ENCODE data around the gene PCSK5.
"Not testable (repeated sequence)": the region's sequence is repeated elsewhere in the genome, so short reads cannot be mapped to it uniquely, and the experiment has no call there.

Gene PCSK5

GRCh38 chr9:76330034-76330433 is 439.6 kb downstream of the PCSK5 start:
- no peak for DNase-seq

DNA sequence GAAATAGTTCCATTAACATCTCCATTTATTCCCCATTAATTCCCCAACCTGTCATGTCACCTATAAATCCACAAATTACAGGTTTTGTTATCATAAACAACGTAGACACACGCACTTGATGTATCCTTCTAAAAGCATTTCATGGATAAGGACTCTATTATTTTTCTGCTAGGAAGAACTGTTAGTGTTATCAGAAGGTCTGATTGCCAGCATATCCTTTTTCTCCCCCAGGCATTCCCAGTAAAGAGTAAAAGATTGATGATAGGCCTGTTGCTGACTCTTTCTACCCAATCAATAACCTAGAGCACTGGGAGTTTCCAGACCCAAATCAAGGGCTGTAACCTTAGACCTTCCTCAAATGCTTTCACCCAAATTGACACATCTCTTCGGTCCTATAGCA is 442.9 kb downstream of the PCSK5 start:
- DNase-seq: no peak

- DNase-seq: no peak
These were observed 443.5 kb downstream of the PCSK5 start for GRCh38 chr9:76333964-76334363.

- DNase-seq: no peak
These were observed 445.6 kb downstream of the PCSK5 start for GRCh38 chr9:76336027-76336426.

- DNase-seq: no peak
These were observed 447.9 kb downstream of the PCSK5 start for GRCh38 chr9:76338418-76338817.

DNA sequence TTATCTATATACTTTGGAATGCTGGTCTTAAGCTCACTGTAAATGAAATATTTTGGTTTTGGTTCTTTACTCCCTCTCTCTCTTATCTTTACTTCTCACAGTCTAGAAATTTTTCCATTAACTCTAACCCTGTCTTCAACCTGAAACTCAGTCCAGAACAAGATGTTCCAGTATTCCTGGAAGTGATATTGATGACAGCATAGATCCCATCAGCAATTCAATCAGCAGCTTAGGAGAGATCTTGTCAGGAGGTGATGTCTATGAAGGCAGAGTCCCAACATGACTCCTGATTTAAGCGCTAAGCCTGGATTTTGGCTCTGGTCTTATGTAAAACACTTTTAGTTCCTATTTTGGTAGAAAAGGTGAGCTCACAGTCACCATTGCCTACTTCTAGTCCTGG is 451.1 kb downstream of the PCSK5 start:
- no peak for DNase-seq

DNA sequence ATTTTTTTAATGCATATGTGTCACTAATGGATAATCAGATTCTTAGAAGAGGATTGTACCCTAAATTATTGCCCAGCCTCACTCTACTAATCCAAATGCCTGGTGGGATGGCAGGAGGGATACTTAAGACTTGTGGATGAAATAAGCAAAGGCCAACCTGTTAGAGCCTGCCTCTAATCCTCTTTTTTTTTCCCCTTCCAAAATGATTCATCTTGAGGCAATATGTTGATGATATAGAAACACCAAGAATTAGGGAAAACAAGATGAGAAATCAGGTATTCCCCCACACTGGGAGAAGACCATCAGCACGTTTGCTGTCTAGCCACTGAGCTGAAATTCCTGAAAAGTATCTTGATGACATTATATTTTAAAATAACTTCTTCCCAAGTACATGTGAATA is 451.7 kb downstream of the PCSK5 start:
- no peak for DNase-seq

DNA sequence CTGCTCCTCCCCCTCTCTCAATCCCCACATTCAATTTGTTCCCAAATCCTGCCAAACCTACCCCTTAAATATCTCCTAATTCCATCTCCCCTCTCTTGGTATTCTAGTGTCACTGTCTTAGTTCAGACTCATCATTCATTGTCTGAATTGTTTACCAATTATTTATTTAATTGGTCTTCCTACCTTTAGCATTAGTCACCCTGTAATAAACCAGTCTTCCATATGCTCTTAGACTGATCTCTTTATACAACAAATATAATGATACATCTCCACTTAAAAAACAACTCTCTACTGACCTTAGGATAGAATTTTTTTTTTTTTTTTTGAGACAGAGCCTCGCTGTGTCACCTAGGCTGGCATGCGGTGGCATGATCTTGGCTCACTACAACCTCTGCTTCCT is 452.4 kb downstream of the PCSK5 start:
- DNase-seq: no peak

DNA sequence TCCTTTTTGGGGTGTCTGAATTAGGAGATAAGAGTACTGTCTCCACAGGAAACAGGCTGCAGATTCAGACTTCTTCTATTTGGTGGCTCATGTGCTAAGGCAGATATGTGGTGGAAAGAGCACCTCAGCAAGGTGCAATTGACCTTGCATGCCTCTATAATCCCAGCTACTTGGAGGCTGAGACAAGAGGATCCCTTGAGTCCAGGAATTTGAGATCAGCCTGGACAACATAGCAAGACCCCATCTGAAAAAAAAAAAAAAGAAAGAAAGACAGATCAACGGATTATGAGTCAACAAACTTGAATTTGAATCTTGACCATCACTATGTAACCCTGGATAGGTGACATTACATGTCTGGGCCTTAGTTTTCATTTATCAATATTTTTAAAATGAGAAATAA is 459.4 kb downstream of the PCSK5 start:
- DNase-seq: no peak

DNA sequence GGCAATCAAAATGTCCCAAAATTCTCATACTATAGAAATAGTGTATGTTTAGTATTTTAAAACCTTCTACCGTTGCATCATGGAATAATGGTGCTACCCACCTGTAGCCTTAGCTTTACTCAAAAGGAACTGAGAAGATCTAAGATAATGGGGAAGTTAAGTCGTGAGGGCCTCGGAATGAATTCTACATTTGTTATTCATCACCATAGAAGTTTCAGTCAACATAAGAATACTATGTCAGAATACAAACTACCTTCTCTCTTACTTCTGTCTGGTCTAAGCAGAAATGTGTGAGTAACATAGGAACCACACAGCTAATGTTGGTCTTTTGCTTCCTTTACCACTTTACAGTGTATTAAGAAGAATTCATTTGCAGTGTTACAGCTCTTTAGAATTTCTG is 460.5 kb downstream of the PCSK5 start:
- no peak for DNase-seq

- DNase-seq: no peak
These were observed 461.6 kb downstream of the PCSK5 start for GRCh38 chr9:76352026-76352620.

DNA sequence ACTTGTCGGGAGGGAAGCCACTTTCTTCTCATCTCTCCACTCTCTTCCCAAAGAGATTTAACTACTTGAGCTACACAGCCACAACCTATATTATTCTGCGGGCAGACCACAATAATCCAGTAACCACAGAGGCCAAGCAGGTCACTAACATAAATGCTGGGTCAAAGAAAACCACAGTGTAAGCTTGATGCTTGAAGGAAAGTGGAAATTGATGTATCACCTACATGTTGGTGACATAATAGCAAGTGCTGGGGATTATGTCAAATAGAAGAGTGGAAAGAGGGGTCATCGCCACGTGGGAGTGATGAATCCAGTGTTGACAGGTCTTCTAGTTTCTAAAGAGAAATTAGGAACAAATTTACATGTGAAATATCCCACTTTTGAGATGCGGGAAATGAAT is 462.8 kb downstream of the PCSK5 start:
- no peak for DNase-seq

DNA sequence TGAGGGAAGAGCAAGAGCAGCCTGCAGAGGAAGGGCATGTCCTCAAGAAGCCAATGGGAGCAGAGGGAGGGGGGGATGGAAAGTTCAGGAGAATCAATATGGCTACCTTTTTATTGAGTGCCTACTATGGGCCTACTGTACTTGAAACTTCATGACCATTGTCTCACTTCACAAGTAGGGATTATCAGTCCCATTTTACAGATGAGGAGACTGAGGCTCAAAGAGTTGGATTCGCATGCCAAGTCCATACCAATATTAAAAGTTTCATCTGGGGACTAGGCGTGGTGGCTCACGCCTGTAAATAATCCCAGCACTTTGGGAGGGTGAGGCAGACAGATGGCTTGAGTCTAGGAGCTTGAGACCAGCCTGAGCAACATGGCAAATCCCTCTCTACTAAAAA is 463.7 kb downstream of the PCSK5 start:
- DNase-seq: no peak

DNA sequence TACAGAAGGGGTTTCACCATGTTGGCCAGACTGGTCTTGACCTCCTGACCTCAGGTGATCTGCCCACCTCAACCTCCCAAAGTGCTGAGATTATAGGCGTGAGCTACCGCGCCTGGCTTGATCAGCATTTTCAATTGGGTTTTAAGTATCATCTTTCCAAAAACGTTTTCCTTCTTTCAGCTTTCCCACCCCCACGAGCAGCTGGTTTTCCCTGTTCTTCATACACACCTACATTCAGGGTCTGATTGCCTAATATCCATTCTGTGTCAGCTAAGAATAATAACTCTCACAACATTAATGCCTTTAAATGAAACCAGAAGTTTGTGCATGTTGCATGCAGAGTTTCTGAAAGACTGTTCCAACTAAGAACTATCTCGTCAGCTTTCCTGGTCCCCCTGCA is 465.4 kb downstream of the PCSK5 start:
- DNase-seq: no peak

GRCh38 chr9:76357555-76357954 is 467.1 kb downstream of the PCSK5 start:
- DNase-seq: no peak

GRCh38 chr9:76358628-76359280 is 468.3 kb downstream of the PCSK5 start:
- DNase-seq: no peak

GRCh38 chr9:76359365-76359764 is 468.9 kb downstream of the PCSK5 start:
- no peak for DNase-seq

DNA sequence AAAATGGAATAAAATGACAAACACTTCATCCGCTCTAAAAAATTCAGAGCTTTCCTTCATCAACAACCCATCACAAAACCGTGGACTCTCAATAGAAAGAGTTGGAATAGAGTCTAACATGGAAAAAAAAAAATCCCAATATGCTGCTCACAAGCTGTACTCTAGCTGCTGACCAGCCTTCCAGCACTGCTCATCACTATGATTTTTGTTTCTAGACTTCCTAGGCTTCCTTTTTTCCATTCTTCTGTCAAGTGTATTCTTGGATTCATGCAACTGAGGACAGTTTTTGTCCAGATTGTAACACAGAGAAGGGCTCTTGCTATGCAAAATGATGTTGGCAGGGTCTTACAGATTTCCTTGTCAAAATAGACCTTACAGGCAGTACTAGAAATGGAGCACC is 469.3 kb downstream of the PCSK5 start:
- DNase-seq: no peak

- DNase-seq: not testable (repeated sequence)
These were observed 472.0 kb downstream of the PCSK5 start for GRCh38 chr9:76362332-76363031.

GRCh38 chr9:76363032-76363395 is 472.5 kb downstream of the PCSK5 start:
- no peak for DNase-seq

- DNase-seq: no peak
These were observed 474.6 kb downstream of the PCSK5 start for GRCh38 chr9:76365028-76365427.

GRCh38 chr9:76366275-76366674 is 475.8 kb downstream of the PCSK5 start:
- no peak for DNase-seq

DNA sequence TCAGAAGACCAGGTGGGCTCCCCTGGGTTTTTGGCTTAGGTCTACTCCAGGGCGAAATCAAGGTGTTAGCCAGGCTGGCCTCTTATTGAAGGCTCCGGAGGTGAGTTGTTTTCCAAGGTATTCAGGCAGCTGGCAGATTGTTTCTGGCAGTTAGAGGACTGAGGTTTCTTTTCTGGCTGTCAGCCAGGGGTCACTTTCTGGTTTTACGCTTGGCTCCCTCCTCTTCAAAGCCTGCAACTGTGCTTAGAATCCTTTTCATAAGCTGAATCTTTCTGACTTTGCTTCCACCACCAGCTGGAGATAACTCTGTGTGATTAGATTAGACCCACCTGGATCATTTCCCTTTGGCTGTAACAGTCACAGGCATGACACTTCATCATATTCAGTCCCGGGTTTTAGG is 479.1 kb downstream of the PCSK5 start:
- no peak for DNase-seq

- DNase-seq: no peak
These were observed 480.0 kb downstream of the PCSK5 start for GRCh38 chr9:76370396-76371023.
